NOMO-1 treated with dmso at 0.1 percent for 144 hours (cell line): Measurements from ENCODE around the gene ANKLE2.

ENCODE experiments used
- DNase-seq: peaks from one replicate; lab custom pipeline; 2025; ENCODE audit not compliant: unreplicated experiment; lab: John Stamatoyannopoulos, UW

Gene ANKLE2

DNA sequence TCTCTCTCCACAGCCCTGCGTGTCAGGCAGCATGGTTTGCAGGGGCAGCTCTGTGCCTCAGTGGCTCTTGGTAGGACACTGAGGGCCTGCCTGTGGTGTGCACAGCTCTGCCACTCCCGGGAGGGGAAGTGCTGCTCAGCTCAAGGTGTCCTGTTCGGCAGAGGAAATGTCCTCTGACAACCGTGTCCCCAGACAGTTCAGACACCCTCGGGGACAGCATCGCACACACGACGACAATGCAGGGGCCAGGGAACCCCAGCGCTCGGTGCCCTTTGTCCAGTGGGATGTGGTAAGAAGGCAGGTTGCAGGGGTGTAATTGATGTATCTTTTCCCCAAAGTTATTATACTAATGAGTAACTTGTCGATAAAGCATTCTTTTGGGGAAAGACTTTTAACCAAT, 14.2 kb downstream of the ANKLE2 start:
- DNase-seq = no peak

DNA sequence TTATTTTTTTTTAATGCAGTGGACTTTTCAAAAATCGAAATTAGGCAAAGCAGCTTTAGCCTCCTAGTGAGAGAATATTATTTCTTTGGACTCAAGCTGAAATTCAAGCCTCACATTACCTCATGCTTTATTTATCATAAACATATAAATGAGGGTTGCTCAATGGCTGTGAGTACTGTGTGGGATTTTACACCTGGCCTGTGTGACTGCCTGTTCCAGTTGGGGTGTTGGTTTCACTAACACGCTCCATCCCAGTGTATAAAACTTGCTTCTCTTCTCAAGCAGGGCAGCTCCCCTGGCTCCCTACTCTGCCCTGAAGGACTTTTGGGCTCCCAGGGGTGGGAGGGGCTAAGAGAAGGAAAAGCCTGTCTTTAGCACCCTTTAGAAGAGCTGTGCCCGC, 15.0 kb downstream of the ANKLE2 start:
- no peak for DNase-seq

DNA sequence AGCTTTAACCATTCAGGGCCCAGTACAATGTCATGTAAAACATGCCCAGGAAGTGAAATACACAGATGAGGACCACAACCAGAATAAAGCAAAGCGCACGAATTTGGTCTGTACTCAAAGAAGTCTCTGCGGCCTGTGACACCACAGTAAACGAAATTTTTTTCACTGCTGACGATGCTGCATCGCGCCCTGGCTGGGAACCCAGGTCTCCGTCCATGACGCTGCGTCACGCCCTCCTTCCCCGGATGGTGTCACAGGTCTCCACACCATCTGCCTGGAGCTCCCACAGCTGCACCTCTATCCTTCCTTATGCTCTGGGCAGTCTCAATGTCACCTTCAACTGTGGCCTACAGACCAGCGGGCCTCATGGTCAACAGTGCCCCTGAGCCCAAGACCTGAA, 17.8 kb downstream of the ANKLE2 start:
- DNase-seq = no peak

DNA sequence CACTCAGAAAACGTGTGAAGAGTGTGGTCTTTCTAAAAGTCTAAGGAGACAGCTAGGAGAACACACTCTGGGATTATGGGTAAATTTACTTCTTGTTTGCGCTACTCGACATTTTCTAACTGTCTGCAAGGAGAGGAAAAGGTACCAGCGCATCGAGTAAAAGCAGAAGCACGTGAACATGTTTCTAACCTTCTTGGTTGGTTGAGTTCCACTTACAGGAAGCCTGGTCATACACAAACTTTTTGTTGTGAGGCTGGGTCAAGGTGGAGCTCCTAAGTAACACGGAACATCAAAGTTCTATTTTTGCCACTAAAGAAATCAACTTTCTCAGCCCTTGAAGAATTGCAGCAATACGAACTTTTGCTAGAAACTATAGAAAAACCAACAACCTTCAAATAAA, 20.0 kb downstream of the ANKLE2 start:
- DNase-seq = no peak

DNA sequence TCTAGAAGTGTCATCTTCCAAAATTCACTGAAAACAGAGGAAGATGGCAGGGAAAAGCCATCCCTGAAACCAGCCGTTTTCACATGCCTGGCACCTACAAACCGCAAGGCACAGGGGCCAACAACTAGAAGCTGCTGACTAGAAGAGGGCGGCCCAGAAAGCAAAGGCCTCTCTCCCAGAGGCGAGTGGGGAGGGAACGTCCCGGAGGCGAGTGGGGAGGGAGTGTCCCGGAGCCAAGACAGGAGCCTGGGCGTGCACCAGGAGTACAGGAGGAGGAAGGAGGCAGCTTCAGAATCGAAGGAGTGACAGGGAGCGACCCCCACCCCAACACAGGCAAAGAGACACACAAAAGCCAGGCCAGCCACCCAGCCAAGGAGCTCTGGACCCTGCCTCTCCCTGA, 21.0 kb downstream of the ANKLE2 start:
- no peak for DNase-seq

DNA sequence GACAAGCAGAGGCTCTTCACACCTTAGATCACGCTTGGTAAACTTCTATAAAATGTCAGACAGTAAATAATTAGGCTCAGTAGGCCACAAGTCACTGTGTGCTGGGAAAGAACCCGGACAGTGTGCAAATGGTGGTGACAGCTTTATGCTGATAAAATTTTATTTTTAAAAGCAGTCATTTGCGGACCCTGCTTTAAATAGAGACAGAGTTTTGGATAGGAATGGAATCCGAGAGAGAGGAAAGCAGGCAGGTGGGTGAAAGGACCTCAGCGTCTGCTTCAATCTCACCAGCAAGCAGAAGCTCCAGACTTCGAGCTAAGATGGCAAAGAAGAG, 21.4 kb downstream of the ANKLE2 start:
- DNase-seq = no peak

DNA sequence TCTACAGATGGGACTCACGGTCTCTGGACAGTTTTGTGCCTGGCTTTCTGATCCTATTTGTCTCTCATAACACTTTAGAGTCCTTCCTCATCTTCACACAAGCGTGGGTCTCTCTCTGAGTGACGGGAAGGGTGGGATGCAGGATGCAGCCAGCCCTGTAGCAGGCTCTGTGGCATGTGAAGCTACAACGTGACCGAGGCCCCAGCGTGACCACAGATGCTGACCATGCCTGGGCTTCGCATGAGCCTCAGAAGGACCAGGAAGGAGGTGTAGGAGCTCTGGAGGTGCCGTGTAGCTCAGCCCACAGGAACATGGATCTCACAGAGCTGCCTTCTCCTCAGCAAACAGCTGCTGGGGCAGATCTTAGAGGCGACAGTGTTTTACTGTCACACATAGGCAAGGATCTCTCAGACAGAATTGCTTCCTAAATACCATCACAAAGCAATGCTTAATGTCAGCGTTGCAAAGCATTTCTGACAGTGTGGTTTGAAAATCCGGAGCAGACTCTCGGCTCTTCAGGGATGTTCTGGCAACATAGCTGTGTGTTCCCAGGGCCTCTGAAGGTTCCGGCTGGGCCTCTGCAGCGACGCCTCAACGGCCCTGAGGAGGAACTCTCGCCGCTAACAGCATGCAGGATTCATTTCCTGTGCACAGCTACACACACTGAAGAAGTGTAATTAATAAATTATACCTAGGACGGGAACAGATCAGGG, 21.9 kb downstream of the ANKLE2 start:
- no peak for DNase-seq

DNA sequence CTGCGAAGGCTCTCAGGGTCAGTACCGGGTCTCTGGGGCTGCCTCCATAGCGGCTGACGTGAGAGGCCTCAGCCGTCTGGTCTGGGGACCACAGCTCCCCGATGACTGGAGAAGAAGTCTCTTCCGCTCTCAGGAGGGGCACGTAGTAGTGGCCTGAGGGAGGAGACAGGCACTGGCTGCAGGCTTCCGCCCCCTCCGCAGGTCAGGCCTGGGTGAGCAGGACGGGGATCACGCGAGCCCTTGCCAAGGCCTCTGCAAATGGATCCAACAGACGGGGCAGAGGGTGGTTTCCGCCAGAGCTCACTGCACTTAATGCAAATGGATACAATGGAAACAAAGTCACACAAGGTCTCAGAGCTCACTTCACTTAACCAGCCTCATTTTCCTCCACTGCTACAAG, 24.7 kb downstream of the ANKLE2 start:
- no peak for DNase-seq

DNA sequence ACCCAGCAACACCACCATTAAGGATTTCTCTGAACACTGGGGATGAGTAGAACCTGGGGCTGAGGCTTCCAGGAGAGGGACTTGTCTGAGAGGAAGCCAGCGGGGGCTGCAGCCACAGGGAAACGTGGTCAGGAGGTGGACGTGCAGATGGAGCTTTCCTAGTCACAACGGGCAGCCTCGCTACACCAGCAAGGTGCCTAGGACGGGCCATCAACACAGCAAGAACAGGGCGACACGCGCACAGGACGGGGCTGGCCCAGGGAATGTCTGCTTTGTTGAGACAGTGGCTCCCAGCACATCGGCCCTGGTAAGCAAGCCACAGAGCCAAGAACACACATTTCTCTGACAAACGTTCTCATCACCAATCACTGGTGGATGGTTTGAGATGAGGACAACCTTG, 25.3 kb downstream of the ANKLE2 start:
- DNase-seq = no peak

DNA sequence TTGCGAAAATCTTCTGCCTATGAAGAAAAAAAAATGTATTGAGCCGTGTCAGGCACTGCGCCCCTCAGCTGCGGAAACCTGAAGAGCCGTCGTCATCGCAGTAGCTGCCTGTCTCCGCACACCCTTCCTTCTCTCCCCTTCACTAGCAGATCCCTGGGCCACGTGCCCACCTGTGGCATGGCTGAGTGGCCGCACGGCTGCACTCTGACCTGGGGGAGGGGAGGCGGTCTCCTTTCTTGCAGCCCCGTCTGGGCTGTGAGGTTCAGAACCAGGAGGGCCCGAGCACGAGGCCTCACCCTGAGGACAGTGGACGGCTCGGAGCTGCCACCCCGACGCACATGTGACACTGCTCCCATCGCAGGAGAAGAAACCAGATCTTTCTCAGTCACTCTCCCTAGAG, 26.1 kb downstream of the ANKLE2 start:
- no peak for DNase-seq

DNA sequence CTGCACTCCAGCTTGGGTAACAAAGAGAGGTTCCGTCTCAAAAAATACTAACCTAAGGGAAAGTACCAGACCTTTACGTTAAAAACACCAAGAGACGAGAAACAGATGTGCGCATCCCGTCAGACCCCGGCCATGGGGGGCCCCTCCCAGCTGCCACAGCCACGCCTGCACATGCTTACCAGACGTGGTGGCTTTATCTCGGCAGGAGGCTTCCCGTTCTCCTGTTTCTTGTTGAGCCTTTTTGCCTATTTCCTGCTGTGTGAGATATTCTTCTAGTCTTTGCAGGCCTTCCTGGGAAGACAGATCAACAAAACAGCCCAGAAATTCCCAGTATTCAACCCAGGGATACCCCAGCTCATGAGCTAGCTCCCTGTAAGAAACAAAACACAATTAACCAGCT, 27.4 kb downstream of the ANKLE2 start:
- no peak for DNase-seq

DNA sequence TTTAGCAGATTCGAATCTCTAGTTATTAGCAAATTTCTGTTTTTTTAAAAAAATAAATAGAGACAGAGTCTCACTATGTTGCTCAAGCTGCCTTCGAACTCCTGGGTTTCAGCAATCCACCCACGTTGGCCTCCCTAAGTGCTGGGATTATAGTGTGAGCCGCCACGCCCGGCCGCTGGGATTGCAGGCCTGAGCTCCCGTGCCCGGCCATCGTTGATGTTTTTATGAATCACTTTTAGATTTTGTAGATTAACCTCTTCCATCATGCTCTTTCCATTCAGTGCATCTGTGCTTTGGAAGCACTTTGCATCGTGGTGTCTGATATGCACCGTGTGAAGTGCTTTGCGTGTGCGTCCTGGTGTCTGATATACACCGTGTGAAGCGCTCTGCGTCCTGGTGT, 30.1 kb downstream of the ANKLE2 start:
- no peak for DNase-seq

DNA sequence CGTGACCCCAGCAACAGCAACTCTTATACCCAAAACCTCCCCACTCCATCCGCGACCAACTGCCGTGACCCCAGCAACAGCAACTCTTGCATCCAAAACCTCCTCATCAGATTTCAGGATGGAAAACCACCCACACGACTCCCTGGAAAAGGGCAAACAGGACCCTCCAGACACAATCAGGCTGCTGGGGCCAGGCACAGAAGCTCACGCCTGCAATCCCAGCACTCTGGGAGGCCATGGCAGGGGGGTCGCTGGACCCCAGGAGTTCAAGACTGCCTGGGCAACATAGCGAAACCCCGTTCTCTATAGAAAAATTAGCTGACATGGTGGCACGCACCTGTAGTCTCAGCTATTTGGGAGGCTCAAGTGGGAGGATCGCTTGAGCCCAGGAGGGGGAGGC, 31.3 kb downstream of the ANKLE2 start:
- DNase-seq = no peak

DNA sequence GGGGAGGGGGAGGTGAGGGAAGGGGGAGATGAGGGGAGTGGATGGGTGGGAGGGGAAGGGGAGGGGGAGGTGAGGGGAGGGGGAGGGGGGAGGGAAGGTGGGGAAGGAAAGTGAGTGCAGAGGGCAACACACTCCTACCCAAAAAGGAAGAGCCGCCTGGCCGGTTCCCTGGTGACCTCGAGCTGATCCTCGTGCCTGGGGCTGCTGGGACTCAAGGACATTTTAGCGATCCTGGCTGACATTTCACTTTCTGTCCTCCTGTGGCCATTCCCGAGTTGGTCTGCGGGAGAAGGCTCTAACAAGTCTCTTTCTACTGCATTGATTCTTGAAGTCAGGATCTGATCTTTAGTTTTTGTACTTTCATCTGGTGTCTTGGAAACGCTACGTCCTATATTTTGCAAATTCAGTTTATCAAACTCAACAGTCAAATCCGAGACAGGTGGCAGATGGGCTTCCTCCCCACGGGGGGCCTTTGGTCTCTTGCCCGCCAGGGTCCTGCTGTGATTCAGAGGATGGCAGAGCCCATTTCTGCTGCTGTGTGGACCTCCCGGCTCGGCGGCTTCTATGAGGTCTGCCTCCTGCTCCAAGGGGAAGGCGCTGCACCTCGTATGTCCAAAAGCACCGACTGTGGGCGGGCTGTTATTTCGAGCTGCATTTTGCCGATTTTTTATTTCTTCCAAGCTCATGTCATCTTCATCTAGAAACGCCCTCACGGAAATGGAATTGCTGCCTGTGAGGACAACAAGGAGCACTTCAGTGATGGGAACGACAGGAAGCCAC, 31.9 kb downstream of the ANKLE2 start:
- DNase-seq = no peak

DNA sequence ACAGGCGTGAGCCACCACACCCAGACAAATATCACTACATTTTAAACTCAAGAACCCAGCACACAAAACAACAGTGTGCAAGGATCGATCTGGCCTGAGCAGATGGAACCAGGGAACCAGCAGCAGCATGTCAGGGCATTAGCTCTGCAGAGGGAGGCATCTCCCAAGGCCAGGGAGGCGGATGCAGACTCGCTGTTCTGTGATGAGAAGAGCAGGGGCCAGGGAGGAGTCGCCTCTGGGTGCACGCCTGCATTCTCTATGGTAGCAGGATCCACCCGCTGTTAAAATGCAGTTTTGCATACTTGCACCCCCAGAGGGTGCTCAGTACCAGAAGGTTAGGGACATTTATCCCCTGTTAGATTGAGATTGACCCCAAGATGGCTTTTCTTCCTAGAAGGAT, 33.1 kb downstream of the ANKLE2 start:
- DNase-seq = no peak

DNA sequence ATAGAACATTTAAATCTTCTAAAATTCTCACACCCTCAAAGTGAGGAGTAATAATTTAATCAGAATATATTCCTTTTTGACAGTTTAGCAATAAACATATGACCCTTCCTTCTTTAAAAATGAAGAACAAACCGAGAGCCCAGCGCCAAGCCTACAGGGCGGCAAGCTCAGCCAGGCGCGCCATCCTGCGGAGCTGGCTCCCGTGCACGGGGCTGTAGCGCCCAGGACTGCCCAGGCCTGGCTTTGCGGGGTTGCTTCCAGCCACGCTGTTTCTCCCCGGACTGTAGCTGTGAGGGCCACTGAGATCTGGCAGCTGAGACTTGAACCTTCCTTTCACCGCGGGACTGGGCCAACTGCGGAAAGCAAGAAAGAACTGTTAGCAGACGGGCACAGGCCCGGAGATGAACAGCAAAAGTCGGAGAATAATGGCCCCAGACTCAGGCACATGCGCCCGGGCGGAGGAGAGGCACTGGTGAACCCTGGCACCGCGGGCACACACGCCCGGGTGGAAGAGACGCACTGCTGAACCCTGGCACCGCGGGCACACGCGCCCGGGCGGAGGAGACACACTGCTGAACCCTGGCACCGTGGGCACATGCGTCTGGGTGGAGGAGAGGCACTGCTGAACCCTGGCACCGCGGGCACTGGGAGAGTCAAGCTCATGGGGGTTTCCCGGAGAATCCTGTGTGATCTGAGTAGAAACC, 34.4 kb downstream of the ANKLE2 start:
- no peak for DNase-seq

DNA sequence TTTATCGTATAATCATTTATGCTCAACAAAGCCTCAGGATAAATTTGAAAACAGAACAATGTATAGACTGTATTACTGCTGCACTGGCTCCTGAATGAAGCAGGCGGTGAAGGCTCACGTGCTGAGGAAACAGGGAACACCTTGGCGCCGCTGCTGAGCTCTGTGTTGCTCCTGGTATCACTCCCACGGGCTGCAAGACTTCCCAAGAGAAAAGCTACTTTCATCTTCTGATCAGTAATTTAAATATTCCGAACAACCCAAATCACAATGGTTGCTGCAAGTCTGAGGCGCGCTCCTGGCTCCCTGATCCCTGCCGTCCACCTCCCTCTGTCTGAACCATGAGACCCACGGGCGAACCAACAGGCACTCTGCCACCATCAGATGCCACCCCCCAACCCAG, 35.2 kb downstream of the ANKLE2 start:
- DNase-seq = no peak

DNA sequence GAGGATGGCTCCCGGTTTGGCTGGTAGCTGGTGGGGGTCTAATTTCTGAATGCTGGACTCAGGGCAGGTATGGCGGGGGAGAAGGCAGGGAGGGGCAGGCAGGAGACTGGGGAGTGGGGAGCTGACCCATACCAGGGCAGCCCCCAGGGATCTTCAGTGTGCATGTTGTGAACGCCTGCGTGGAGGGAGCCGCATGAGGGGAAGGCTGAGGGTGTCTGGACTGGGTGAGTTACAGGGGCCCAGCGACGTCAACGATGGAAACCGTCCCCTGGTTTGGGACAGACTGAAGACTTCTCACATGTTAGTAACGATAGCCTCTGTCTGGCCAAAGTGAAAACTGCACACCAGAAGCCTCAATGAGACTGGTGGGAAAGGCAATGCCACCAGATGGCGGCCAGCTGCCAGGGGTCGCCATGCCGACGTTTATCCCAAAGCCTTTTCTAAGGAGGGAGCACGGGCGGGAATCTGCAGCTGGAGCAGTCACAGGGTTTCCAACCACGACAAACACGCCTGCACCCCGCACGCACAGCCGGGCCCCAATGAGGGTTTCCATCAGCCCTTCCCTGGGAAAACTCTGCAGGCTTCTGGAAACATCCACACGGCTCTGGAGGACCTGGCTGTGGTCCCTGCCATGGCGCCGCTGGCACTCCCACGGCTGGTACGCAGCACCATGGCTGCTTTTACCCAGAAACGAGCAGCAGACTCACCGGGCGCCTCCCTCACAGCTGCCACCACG, 37.0 kb downstream of the ANKLE2 start:
- no peak for DNase-seq

DNA sequence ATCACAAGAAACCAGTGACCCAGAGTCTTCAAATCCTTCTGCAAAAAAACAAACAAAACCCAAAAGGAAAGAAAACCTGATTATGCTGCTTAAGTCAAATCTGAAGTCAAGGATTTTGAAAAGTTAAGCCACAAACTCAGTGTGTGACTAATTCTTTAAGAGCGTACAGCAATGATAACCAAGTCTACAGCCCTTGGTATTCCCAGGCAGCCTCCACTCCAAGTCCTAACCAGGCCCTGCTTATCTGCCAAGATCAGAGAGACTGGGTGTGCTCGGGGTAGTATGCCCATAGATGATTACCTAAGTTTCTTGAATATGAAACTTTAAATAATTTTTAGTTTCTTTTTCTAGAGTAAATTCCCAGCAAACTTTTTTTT, 37.9 kb downstream of the ANKLE2 start:
- DNase-seq = no peak

DNA sequence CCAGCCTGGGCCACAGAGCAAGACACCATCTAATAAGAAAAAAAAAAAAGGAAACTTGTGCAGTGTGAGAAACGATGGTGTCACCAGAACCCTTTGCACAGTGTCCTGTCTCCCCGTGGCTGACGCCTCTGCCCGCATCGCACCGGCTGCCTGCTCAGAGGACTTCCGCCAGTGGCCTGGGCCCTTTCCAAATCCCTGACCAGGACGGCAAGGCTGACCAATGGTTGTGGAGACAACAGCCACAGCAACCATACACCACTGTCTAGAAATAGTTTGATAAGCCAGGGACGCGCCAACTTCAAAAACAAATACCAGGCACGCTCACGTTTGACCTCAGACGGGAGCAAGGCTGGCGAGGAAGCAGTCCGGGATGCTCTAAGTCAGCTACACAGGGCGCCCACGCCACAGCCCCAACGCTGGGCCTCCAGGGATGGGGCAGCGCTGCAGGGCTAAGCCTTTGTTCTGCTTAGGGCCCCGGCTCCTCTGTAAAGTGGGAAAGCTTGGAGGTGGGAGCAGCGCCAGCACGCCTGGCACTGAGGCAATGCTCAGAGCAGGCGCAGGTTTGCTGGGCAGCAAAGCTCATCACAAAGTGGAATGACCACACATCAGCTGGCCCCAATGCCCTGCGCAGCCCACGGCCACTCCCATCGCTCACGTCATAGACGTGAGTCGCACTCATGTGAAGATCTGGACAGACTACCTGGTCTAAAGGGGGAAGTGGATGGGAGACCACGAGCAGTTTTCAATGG, 38.4 kb downstream of the ANKLE2 start:
- no peak for DNase-seq
